ENCODE measurements around the gene ARHGAP19. TPM values are rescaled to one million over a fixed set of nuclear protein-coding genes. Genes with fewer than 3 reads are reported as not detected.
"Not testable (repeated sequence)": the region's sequence is repeated elsewhere in the genome, so short reads cannot be mapped to it uniquely, and the experiment has no call there.

Gene ARHGAP19
- polyA plus RNA-seq, 1 donor from 2014 or later, result 5.2 TPM

DNA sequence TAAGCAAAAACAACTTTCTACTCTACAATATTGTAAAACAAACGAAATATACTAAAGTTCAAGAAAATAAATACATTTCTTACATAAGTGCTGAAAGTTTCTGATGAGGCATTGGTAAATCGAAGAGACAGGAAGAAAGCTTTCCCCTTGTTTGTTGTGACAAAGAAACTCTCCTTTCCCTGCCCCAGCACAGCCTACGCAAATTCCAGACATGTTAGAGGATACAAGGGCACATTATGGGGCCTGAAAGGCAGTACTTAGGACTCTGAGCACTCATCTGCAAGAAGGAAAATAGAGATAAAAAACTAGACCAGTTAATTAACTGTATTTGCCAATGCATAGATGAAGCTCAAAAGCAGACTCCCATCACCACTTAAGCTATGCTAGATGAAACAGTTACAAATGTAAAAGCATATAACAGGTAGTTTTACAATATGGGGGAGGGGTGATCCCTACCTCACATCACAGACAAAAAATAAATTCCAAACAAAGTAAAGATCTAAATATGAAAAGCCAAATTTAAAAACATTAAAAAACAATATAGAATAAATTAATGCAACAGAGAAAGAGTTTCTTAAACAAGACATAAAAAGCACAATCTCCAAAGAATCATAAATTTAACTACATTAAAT lies 21.8 kb downstream of the ARHGAP19 start:
- TF ChIP-seq MXI1 (conservative IDR thresholded peaks at IDR 0.05; ENCODE audit: poor library complexity, severe bottlenecking), result no peak
- TF ChIP-seq RAD21 (conservative IDR thresholded peaks at IDR 0.05), result no peak
- TF ChIP-seq SMC3 (conservative IDR thresholded peaks at IDR 0.05; ENCODE audit: poor library complexity), result no peak
- no peak for TF ChIP-seq POLR2AphosphoS5 (IDR thresholded peaks at IDR 0.05)
- TF ChIP-seq, protein P1, sequence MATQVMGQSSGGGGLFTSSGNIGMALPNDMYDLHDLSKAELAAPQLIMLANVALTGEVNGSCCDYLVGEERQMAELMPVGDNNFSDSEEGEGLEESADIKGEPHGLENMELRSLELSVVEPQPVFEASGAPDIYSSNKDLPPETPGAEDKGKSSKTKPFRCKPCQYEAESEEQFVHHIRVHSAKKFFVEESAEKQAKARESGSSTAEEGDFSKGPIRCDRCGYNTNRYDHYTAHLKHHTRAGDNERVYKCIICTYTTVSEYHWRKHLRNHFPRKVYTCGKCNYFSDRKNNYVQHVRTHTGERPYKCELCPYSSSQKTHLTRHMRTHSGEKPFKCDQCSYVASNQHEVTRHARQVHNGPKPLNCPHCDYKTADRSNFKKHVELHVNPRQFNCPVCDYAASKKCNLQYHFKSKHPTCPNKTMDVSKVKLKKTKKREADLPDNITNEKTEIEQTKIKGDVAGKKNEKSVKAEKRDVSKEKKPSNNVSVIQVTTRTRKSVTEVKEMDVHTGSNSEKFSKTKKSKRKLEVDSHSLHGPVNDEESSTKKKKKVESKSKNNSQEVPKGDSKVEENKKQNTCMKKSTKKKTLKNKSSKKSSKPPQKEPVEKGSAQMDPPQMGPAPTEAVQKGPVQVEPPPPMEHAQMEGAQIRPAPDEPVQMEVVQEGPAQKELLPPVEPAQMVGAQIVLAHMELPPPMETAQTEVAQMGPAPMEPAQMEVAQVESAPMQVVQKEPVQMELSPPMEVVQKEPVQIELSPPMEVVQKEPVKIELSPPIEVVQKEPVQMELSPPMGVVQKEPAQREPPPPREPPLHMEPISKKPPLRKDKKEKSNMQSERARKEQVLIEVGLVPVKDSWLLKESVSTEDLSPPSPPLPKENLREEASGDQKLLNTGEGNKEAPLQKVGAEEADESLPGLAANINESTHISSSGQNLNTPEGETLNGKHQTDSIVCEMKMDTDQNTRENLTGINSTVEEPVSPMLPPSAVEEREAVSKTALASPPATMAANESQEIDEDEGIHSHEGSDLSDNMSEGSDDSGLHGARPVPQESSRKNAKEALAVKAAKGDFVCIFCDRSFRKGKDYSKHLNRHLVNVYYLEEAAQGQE (IDR thresholded peaks at IDR 0.05; ENCODE audit: borderline replicate concordance), result no peak
- TF ChIP-seq EP300 (conservative IDR thresholded peaks at IDR 0.05; ENCODE audit: poor library complexity, severe bottlenecking), result no peak
- TF ChIP-seq EZH2 (IDR thresholded peaks at IDR 0.05; ENCODE audit: borderline replicate concordance, insufficient read depth, low read length, poor library complexity, severe bottlenecking), result no peak
- TF ChIP-seq, protein P2, sequence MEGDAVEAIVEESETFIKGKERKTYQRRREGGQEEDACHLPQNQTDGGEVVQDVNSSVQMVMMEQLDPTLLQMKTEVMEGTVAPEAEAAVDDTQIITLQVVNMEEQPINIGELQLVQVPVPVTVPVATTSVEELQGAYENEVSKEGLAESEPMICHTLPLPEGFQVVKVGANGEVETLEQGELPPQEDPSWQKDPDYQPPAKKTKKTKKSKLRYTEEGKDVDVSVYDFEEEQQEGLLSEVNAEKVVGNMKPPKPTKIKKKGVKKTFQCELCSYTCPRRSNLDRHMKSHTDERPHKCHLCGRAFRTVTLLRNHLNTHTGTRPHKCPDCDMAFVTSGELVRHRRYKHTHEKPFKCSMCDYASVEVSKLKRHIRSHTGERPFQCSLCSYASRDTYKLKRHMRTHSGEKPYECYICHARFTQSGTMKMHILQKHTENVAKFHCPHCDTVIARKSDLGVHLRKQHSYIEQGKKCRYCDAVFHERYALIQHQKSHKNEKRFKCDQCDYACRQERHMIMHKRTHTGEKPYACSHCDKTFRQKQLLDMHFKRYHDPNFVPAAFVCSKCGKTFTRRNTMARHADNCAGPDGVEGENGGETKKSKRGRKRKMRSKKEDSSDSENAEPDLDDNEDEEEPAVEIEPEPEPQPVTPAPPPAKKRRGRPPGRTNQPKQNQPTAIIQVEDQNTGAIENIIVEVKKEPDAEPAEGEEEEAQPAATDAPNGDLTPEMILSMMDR (IDR thresholded peaks at IDR 0.05; ENCODE audit: poor library complexity, severe bottlenecking), result no peak
- no peak for TF ChIP-seq TAF1 (IDR thresholded peaks at IDR 0.05; ENCODE audit: low read depth)
- Histone ChIP-seq H3K27ac (ENCODE audit: low read length) (no peak overlapping the region), H2AFZ (ENCODE audit: low read depth, low read length) (no peak overlapping the region)

DNA sequence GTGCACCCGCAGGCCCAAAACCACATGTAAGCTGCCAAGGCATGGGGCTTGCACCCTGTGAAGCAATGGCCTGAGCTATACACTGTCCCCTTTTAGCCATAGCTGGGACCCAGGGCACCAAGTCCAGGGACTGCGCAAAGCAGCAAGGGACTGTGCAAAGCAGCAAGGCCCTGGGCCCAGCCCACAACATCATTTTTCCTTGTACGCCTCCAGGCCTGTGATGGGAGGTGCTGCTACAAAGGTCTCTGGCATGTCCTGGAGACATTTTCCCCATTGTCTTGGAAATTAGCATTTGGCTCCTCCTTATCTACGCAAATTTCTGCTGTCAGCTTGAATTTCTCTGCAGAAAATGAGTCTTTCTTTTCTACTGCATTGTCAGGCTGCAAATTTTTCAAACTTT lies 24.8 kb downstream of the ARHGAP19 start:
- H3K27me3 ChIP-seq (ENCODE audit: insufficient read depth, low read depth, low read length), result no peaks in the 10 kb centered on the region
- H3K4me2 ChIP-seq (ENCODE audit: low read length), result no peak overlapping the region
- H3K36me3 ChIP-seq (ENCODE audit: insufficient read depth, low read length), result no peaks in the 10 kb centered on the region
- H2AFZ ChIP-seq (ENCODE audit: low read depth, low read length), result no peak overlapping the region
- H3K9me2 ChIP-seq (ENCODE audit: insufficient read depth, low read length), result no peaks in the 10 kb centered on the region
- H3K79me2 ChIP-seq (replicated peaks; ENCODE audit: insufficient read depth, low read length), result no peaks in the 10 kb centered on the region
- H4K20me1 ChIP-seq (ENCODE audit: insufficient read depth), result no peaks in the 10 kb centered on the region
- no peaks in the 10 kb centered on the region for H3K9me3 ChIP-seq (ENCODE audit: low read length)
- no peak for TF ChIP-seq EZH2 (IDR thresholded peaks at IDR 0.05; ENCODE audit: borderline replicate concordance, insufficient read depth, low read length, poor library complexity, severe bottlenecking)
- no peak for TF ChIP-seq EP300 (conservative IDR thresholded peaks at IDR 0.05; ENCODE audit: poor library complexity, severe bottlenecking)
- TF ChIP-seq, protein P2 (IDR thresholded peaks at IDR 0.05; ENCODE audit: poor library complexity, severe bottlenecking), result no peak
- TF ChIP-seq POLR2AphosphoS5 (IDR thresholded peaks at IDR 0.05), result no peak
- no peak for TF ChIP-seq SMC3 (conservative IDR thresholded peaks at IDR 0.05; ENCODE audit: poor library complexity)
- TF ChIP-seq RAD21 (conservative IDR thresholded peaks at IDR 0.05), result no peak
- no peak for TF ChIP-seq MXI1 (conservative IDR thresholded peaks at IDR 0.05; ENCODE audit: poor library complexity, severe bottlenecking)
- TF ChIP-seq TAF1 (IDR thresholded peaks at IDR 0.05; ENCODE audit: low read depth), result no peak
- TF ChIP-seq, protein P1 (IDR thresholded peaks at IDR 0.05; ENCODE audit: borderline replicate concordance), result no peak
- no peaks in the 10 kb centered on the region for H3F3A ChIP-seq (ENCODE audit: insufficient read depth, low read length, poor library complexity, severe bottlenecking)
- no peak overlapping the region for H3K27ac ChIP-seq (ENCODE audit: low read length)
- H3K4me3 ChIP-seq (ENCODE audit: low read length), result no peak overlapping the region
- no peak overlapping the region for H3K9ac ChIP-seq (ENCODE audit: low read length)

More for the DNA sequence above, 21.8 kb downstream of the ARHGAP19 start:
- no peaks in the 10 kb centered on the region for H3F3A ChIP-seq (ENCODE audit: insufficient read depth, low read length, poor library complexity, severe bottlenecking)
- no peaks in the 10 kb centered on the region for H3K9me2 ChIP-seq (ENCODE audit: insufficient read depth, low read length)
- H4K20me1 ChIP-seq (ENCODE audit: insufficient read depth), result no peaks in the 10 kb centered on the region
- no peaks in the 10 kb centered on the region for H3K27me3 ChIP-seq (ENCODE audit: insufficient read depth, low read depth, low read length)
- no peaks in the 10 kb centered on the region for H3K9me3 ChIP-seq (ENCODE audit: low read length)
- H3K9ac ChIP-seq (ENCODE audit: low read length), result no peak overlapping the region
- H3K4me2 ChIP-seq (ENCODE audit: low read length), result no peak overlapping the region
- no peaks in the 10 kb centered on the region for H3K36me3 ChIP-seq (ENCODE audit: insufficient read depth, low read length)
- H3K4me3 ChIP-seq (ENCODE audit: low read length), result no peak overlapping the region
- no peaks in the 10 kb centered on the region for H3K79me2 ChIP-seq (replicated peaks; ENCODE audit: insufficient read depth, low read length)

GRCh38 chr10:97265095-97265494 lies 27.3 kb downstream of the ARHGAP19 start:
- H3F3A ChIP-seq (ENCODE audit: insufficient read depth, low read length, poor library complexity, severe bottlenecking); H3K27me3 ChIP-seq (ENCODE audit: insufficient read depth, low read depth, low read length); H3K27ac ChIP-seq (ENCODE audit: low read length); H2AFZ ChIP-seq (ENCODE audit: low read depth, low read length); H3K4me3 ChIP-seq (ENCODE audit: low read length); H3K9me2 ChIP-seq (ENCODE audit: insufficient read depth, low read length); H3K9ac ChIP-seq (ENCODE audit: low read length); H3K79me2 ChIP-seq (replicated peaks; ENCODE audit: insufficient read depth, low read length); H3K9me3 ChIP-seq (ENCODE audit: low read length); H4K20me1 ChIP-seq (ENCODE audit: insufficient read depth); H3K4me2 ChIP-seq (ENCODE audit: low read length); H3K36me3 ChIP-seq (ENCODE audit: insufficient read depth, low read length): not testable (repeated sequence)

Measured in neural cell (in vitro differentiated cells).